Measurements from ENCODE around the gene SPECC1.
A peak's percentile ranks its signal among the peaks of the same experiment; 100 is the strongest.
"Not testable (repeated sequence)": the region's sequence is repeated elsewhere in the genome, so short reads cannot be mapped to it uniquely, and the experiment has no call there.

The SPECC1 gene

DNA sequence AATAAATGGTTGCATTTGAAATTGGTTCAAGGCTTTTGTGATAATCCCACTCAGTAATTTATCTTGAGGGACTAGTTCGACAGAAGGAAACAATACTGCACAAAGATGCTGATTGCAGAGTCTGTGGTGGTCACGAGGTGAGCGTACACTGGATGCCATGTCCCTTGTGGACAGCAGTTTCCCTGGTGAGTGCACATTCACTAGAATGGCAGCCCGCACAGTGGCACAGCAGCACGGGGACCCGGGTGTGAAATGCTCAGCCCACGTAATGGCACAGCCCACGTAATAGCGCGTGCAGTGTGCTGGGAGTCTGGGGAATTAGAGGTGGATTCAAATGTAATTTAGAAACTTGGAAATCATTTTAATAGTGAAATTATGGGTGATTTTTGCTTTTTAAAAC lies 304.1 kb downstream of the SPECC1 start:
- no peak for DNase-seq (ENCODE audit: low read depth)

- DNase-seq (ENCODE audit: low read depth) = no peak
Observed at GRCh38 chr17:20313891-20314290, 304.7 kb downstream of the SPECC1 start.

DNA sequence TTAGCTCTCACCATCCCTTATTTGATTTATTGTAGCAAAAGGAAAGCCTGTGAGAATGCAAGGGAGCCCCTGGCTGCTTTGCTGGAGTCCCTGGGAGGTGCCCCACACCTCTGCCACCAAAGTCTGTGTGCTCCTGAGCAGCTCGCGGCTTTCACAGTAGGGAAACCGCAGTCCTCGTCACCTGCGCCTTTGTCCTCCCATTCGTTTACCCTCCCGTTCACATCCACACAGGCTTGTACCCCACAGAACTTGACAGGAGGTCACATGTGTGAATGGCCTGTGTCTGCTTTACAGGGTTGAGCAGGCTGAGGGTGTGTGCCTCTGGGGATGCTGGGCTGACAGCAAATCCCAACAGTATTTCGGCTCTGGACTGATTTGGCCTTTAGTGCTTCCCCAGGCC lies 305.7 kb downstream of the SPECC1 start:
- no peak for DNase-seq (ENCODE audit: low read depth)

DNA sequence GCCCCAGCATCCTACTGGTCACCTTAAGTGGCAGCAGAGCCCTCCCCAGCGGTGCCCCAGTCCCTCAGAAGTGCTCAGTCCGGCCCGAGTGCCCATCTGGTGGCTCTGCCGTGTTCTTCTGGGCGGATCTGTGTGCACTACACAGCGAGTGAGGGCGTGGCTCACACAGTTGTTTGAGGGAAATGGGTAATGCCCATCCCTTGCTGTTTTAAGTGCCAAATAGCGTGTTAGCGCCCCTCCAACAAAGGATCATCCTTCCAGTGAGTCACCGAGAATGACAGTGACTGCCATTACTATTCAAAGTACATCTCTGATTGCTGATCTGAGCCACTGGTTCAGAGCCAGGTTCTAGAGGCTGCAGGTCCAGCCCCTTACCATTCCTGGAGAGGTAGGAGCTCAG lies 306.2 kb downstream of the SPECC1 start:
- DNase-seq (ENCODE audit: low read depth) = no peak

DNA sequence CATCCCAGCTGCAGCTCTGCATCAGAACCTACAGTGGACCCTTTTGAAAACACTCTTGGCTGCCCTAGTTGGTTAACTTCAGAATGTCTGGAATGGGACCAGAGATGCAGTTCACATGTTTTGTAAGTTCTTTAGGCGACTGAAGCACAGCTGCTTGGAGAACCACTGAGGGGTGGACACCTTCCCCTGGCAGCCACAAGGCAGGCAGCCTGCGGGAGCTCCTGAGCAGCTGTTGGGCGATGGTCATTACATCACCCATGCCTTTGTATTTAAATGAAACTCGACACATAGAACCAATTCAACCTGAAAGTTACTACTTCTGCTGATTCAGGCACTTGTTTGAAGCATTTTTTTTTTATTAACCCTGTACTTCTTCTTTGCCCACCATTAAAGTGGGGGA lies 306.7 kb downstream of the SPECC1 start:
- no peak for DNase-seq (ENCODE audit: low read depth)

DNA sequence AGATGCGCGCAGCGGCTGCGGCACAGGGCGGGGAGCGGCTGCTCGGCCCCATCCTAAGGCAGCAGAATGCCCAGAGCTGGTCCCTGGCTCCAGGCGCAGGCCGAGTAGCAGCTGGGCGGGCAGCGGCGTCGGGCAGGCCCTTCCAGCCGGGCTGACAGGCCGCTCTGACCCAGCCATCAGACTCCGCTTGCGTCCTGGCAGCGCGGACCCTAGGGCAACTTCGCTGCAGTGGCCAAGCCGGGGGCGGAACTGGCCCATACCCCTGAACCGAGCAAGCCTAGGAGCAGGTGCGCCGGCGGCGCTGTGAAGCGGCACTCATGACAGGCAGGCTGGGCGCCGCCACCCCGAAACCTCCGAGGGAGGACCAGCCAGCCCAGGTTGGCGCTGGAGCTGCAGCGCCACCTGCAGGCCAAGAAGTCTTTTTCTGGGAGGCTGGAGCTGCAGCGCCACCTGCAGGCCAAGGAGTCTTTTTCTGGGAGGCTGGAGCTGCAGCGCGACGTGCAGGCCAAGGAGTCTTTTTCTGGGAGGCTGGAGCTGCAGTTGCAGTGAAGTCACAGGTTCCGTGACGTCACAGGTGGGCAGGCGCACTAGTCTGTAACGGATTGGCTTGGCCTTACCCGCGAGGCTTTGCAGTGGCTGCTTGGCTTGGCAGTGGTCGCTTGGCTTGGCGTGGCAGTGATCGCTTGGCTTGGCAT lies 311.5 kb downstream of the SPECC1 start:
- peak; percentile 75 for DNase-seq (ENCODE audit: low read depth)

- not testable (repeated sequence) for DNase-seq (ENCODE audit: low read depth)
Observed at GRCh38 chr17:20321357-20321756, 312.2 kb downstream of the SPECC1 start.

GRCh38 chr17:20327739-20328138 lies 318.6 kb downstream of the SPECC1 start:
- not testable (repeated sequence) for DNase-seq (ENCODE audit: low read depth)

DNA sequence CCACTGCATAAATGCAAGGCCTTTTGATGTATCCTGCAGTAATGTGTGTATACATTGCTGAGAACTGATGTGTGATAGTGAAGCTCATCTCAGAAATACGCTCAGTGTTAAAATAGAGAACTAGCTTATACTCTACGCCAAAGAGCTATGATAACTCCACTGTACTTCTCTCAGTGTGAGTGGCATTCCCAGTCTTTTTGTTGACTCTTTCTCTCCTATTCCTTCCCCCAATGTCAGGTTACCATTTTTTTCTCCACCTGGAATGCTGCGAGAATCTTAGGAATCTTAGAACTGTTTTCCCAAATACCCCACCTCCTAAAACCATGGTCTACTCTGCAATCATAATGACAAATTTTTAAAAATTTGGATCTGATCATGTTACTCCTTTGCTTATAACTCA lies 342.2 kb downstream of the SPECC1 start:
- DNase-seq (ENCODE audit: low read depth) = not testable (repeated sequence)

- DNase-seq (ENCODE audit: low read depth) = not testable (repeated sequence)
Observed at GRCh38 chr17:20352567-20352966, 343.4 kb downstream of the SPECC1 start.

DNA sequence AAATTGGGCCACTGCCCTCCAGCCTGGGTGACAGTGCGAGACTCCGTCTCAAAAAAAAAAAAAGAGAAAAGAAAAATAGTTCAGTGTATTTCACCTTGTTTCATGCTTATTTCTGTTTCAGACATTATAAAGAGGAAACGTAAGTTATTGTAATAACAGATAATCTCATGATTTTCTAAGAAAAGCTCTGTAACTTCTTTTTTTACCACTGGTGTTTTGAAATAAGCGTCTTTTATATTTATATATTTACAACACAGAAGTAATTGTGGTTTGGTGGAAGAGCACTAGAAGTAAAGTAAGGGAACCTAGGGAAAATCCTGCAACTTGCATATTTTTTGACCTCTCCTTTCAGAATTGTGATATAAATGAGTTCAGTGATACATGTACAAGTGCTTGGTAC lies 354.7 kb downstream of the SPECC1 start:
- not testable (repeated sequence) for DNase-seq (ENCODE audit: low read depth)
